HFFc6 (cell line): ENCODE measurements around the gene THSD4. TPM values are rescaled to one million over a fixed set of nuclear protein-coding genes. Genes with fewer than 3 reads are reported as not detected.

ENCODE experiments used
- DNase-seq: peaks from one replicate; pipeline ENCODE4 v3.0.0-alpha.2; 2018
- H3K27ac Mint-ChIP-seq: 2 replicates; pipeline ENCODE4 v1.8.0; 2020; ENCODE audit warnings: mild to moderate bottlenecking, mixed read lengths
- H3K27me3 Mint-ChIP-seq: 2 replicates; pipeline ENCODE4 v1.8.0; 2021; ENCODE audit warnings: mild to moderate bottlenecking, moderate library complexity, mixed read lengths; ENCODE audit not compliant: insufficient read depth
- H3K36me3 Mint-ChIP-seq: 2 replicates; pipeline ENCODE4 v1.8.0; 2021; ENCODE audit warnings: low read depth, mixed read lengths
- H3K4me1 Mint-ChIP-seq: 2 replicates; pipeline ENCODE4 v1.8.0; 2020; ENCODE audit warnings: low read depth, mixed read lengths
- H3K4me3 Mint-ChIP-seq: 2 replicates; pipeline ENCODE4 v1.8.0; 2020; ENCODE audit warnings: mild to moderate bottlenecking, moderate library complexity, mixed read lengths
- H3K9me3 Mint-ChIP-seq: 2 replicates; pipeline ENCODE4 v1.8.0; 2020; ENCODE audit warnings: mild to moderate bottlenecking, mixed read lengths
- CTCF ChIP-seq: fragments of 200-600 bp; sonication (generic); IDR thresholded peaks from 2 replicates; pipeline ENCODE4 v1.5.0; 2021; ENCODE audit warnings: antibody characterized with exemption, mild to moderate bottlenecking
- total RNA-seq, 6 experiments: library from RNA; stranded (reverse); fragmentation: NEBNext Ultra II Directional; extraction: Animal tissue kit (Norgen Biotek cat#: 25700); gene quantifications; 2 replicates in 1 of 6; 3 replicates in 5 of 6; pipeline ENCODE4 v1.2.3, GENCODE V29; 2021

Gene THSD4
- total RNA-seq, 6 experiments from 2014 or later: 32.7 to 39.1 (median 36.4) TPM

DNA sequence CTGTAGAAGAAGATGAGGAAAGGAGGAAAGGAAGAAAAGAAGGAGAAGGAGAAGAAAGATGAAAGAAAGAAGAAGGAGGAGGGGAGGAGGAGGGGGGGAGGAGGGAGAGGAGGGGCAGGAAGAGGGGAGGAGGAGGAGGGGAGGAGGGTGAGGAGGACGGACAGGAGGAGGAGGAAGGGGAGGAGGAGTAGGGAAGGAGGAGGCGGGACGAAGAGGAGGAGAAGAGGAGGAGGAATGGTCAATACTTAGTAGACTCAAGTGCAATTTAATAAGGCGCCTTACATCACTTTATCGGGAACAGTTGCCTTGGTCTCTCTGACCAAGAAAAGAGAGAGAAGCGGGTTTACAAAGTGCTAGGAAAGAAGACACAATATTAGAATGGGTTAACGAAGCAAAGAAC lies 671.4 kb downstream of the THSD4 start:
- Mint-ChIP-seq H3K4me1 (peaks cover 28% of the 10 kb centered on the region), H3K27me3 (peaks cover 14% of the 10 kb centered on the region), H3K4me3 (no peak overlapping the region), H3K36me3 (no peaks in the 10 kb centered on the region), H3K27ac (no peak overlapping the region), H3K9me3 (no peaks in the 10 kb centered on the region)
- DNase-seq: no peak
- no peak for TF ChIP-seq CTCF

- TF ChIP-seq CTCF: no peak
- no peak overlapping the region for H3K27ac Mint-ChIP-seq
- DNase-seq: no peak
- H3K27me3 Mint-ChIP-seq: peaks cover 14% of the 10 kb centered on the region
- H3K4me1 Mint-ChIP-seq: peaks cover 39% of the 10 kb centered on the region
- no peaks in the 10 kb centered on the region for H3K9me3 Mint-ChIP-seq
- H3K4me3 Mint-ChIP-seq: no peak overlapping the region
- H3K36me3 Mint-ChIP-seq: no peaks in the 10 kb centered on the region
Observed at GRCh38 chr15:71788646-71789579, 673.6 kb downstream of the THSD4 start.

DNA sequence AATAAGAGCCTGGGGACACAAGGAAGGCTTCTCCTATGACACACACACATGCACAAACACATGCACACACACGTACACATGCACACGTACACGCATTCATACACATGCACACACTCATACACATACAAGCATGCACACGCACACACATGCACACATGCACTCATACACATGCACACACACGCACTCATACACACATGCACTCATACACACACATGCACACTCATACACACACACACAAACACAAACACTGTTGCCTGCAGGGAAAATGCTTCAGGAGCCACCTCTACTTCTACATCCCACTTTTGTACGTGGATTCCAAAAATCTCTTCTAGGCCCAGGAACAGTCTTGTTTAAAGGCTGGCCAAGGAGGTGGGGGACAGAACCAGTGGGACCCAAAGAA lies 674.3 kb downstream of the THSD4 start:
- peaks cover 14% of the 10 kb centered on the region for H3K27me3 Mint-ChIP-seq
- no peaks in the 10 kb centered on the region for H3K9me3 Mint-ChIP-seq
- no peak for DNase-seq
- no peak overlapping the region for H3K4me3 Mint-ChIP-seq
- no peak overlapping the region for H3K27ac Mint-ChIP-seq
- no peak for TF ChIP-seq CTCF
- no peaks in the 10 kb centered on the region for H3K36me3 Mint-ChIP-seq
- H3K4me1 Mint-ChIP-seq: peaks cover 39% of the 10 kb centered on the region

- DNase-seq: peak; percentile 48
- H3K27ac Mint-ChIP-seq: no peak overlapping the region
Observed at GRCh38 chr15:71790081-71790480, 674.8 kb downstream of the THSD4 start.

GRCh38 chr15:71791975-71792374 lies 676.7 kb downstream of the THSD4 start:
- no peak for DNase-seq
- Mint-ChIP-seq H3K27me3 (peaks cover 6% of the 10 kb centered on the region), H3K27ac (peak overlapping the region; percentile 63; the same call in 1 of the 2 replicates)

More at GRCh38 chr15:71790081-71790480, 674.8 kb downstream of the THSD4 start:
- peaks cover 12% of the 10 kb centered on the region for H3K27me3 Mint-ChIP-seq
- no peak overlapping the region for H3K4me3 Mint-ChIP-seq
- TF ChIP-seq CTCF: no peak
- no peaks in the 10 kb centered on the region for H3K36me3 Mint-ChIP-seq
- no peaks in the 10 kb centered on the region for H3K9me3 Mint-ChIP-seq
- H3K4me1 Mint-ChIP-seq: peaks cover 39% of the 10 kb centered on the region

More at GRCh38 chr15:71791975-71792374, 676.7 kb downstream of the THSD4 start:
- Mint-ChIP-seq H3K36me3 (no peaks in the 10 kb centered on the region), H3K4me1 (peaks cover 32% of the 10 kb centered on the region), H3K9me3 (no peaks in the 10 kb centered on the region), H3K4me3 (no peak overlapping the region)
- no peak for TF ChIP-seq CTCF
